ENCODE results near the gene KCNT1. TPM values are rescaled to one million over a fixed set of nuclear protein-coding genes. Genes with fewer than 3 reads are reported as not detected.
"Not testable (repeated sequence)": the region's sequence is repeated elsewhere in the genome, so short reads cannot be mapped to it uniquely, and the experiment has no call there.

Gene KCNT1
- total RNA-seq, 1 experiment from 2014 or later = not detected

DNA sequence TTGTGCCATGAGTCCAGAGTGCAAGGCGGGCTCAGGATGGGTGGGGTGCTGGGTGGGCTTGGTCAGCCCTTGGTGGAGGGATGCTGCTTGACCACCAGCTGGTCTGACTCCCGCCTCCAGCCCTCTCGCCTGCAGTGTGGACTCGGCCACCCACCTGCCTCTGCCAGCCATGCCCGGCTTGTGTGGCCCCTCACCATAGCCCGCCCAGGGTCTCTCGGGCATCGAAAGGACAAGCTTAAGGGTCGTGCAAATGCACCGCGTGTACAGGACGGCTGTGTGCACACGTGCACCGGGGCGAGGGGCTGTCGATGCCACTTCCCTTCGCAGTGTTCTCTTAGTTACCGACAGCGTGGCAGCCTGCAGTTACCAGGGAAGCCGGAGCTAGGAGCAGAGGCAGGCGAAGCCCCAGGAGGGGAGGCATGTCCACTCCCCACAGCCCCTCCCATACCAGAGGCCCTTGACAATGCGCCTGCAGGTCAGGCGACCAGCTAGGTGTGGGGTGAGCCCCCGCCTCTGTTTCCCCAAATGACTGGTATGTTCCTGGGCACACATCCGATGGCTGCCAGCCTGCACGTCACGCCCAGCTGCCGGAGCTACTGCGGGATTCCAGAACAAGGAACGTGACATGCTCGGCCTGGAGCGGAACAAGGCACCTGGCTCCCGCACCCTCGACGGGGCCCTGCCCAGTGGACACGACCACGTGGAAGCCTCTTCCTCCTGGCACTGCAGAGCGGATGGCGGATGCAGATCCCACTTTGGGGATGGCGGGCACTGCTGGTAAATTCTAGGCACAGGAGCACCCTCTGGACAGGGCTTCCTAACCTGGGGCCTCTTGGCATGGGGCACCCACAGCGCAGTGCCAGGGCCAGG, 31.0 kb upstream of the KCNT1 start:
- in situ Hi-C loops (cut with HindIII; ENCODE audit: low pct_unique_long_range_greater_than_20kb, low sequenced_read_pairs) = no loop called here
- no peak for DNase-seq (ENCODE audit: low read depth)

DNA sequence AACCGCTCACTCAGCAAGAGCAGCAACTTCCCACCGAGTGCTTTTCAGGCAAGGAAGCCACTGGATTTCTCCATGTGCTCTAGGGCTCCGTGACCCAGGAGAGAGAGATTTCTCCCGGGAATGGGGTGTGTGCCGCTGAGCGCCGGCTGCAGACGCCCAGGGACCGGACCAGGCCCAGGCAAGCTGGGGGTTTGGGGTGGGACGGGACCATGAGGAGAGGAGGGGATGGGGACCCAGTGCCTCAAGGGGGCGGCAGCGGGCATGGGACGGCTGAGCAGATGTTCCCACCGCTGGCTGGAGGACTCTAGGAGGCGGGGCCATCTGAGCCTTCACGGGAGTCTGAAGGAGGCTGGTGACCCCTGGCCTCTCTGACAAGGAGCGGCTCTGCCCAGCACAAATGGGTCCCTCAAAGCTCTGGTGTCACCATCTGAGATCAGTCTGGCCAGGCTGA, 30.4 kb upstream of the KCNT1 start:
- in situ Hi-C loops (cut with HindIII; ENCODE audit: low pct_unique_long_range_greater_than_20kb, low sequenced_read_pairs) = no loop called here
- DNase-seq (ENCODE audit: low read depth) = no peak

DNA sequence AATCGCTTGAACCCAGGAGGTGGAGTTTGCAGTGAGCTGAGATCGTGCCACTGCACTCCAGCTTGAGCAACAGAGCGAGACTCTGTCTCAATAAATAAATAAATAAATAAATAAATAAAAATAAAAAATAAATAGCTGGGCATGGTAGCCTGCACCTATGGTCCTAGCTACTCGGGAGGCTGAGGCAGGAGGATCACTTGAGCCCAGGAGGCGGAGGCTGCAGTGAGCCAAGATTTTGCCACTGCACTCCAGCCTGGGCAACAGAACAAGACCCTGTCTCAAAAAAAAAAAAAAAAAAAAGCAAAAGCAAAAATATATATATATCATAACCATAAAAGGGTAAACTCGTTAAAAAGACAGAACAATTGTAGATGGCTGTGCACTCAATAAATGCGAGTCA, 29.2 kb upstream of the KCNT1 start:
- in situ Hi-C loops (cut with HindIII; ENCODE audit: low pct_unique_long_range_greater_than_20kb, low sequenced_read_pairs); DNase-seq (ENCODE audit: low read depth): not testable (repeated sequence)

DNA sequence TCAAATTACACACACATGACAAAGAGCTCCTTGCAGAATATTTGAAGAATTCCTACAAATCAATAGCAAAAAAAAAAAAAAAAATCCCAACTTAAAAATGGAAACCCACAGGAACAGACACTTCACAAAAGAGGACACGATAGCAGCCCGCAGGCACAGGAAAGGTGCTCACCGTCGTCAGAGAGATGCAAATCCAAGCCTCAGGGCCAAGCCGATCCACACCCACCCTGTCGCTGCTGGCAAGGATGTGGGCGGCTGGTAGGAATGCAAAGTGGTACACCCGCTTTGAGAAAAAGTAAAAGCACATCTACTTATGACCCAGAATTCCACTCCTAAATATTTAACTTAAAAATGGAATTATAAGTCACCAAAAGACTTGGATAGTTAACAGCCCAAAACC, 28.0 kb upstream of the KCNT1 start:
- no peak for DNase-seq (ENCODE audit: low read depth)
- in situ Hi-C loops (cut with HindIII; ENCODE audit: low pct_unique_long_range_greater_than_20kb, low sequenced_read_pairs) = no loop called here

DNA sequence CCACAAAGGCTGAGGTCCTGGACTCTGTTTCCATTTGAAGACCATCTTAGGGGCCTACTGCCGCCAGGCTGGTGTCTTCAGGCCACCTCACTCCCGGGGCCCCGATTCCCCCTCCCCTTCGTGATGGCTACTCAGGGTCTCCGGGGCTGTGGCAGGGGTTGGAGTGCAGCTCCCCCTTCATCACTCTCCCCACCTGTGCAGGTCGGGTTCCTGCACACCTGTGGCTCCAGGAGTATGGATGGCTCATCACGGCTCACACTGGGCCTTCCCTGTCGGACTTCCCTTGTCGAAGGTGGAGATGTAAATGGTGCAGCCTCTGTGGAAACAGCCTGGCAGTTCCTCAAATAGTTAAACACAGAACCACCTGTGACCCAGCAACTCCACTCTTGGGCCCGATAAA, 27.0 kb upstream of the KCNT1 start:
- no peak for DNase-seq (ENCODE audit: low read depth)
- in situ Hi-C loops (cut with HindIII; ENCODE audit: low pct_unique_long_range_greater_than_20kb, low sequenced_read_pairs) = no loop called here

- no peak for DNase-seq (ENCODE audit: low read depth)
- in situ Hi-C loops (cut with HindIII; ENCODE audit: low pct_unique_long_range_greater_than_20kb, low sequenced_read_pairs) = no loop called here
Measured at GRCh38 chr9:135676891-135677290, 25.1 kb upstream of the KCNT1 start.

DNA sequence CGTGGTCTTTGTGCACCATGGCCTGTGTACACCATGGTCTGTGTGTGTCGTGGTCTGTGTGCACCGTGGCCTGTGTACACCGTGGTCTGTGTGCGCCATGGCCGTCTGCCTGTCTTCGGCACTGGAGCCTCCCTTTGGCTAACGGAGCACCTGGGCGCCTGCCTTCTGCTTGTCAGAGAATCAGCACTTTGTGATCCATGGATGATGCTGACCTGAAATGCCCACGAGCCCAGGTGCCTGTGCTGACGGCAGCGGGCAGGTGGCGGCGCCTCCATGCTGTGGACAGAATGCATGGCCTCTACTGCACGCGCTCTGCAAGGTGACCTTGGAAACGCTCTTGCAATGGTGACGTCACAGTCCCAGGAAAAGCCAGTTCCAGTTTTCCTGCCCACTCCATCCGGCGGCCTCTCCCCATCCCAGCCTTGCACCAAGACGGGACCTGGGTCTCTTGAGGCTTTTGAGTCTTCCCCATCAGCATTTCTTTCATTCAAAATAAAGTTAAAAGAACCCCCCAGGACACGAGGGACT, 24.3 kb upstream of the KCNT1 start:
- no peak for DNase-seq (ENCODE audit: low read depth)
- in situ Hi-C loops (cut with HindIII; ENCODE audit: low pct_unique_long_range_greater_than_20kb, low sequenced_read_pairs) = no loop called here

- DNase-seq (ENCODE audit: low read depth) = no peak
- in situ Hi-C loops (cut with HindIII; ENCODE audit: low pct_unique_long_range_greater_than_20kb, low sequenced_read_pairs) = no loop called here
Measured at GRCh38 chr9:135678236-135679017, 23.6 kb upstream of the KCNT1 start.

DNA sequence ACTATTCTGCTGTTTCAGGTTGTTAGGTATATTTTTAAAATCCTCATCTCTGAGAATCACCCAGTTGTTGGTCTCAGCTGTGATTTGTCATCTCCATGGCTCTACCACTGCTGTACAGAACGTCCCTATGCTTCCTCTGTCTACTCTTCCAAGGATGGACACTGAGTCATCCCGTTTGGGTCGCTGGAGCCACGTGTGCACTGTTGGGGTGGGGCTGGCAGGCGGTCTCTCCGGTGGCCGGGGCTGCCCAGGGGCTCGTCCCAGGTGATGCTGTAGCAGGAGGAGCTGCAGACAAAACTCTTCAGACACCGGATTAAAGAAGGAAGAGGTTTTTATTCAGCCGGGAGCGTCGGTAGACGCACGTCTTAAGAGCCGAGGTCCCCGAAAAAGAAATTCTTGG, 21.9 kb upstream of the KCNT1 start:
- no peak for DNase-seq (ENCODE audit: low read depth)
- in situ Hi-C loops (cut with HindIII; ENCODE audit: low pct_unique_long_range_greater_than_20kb, low sequenced_read_pairs) = no loop called here

DNA sequence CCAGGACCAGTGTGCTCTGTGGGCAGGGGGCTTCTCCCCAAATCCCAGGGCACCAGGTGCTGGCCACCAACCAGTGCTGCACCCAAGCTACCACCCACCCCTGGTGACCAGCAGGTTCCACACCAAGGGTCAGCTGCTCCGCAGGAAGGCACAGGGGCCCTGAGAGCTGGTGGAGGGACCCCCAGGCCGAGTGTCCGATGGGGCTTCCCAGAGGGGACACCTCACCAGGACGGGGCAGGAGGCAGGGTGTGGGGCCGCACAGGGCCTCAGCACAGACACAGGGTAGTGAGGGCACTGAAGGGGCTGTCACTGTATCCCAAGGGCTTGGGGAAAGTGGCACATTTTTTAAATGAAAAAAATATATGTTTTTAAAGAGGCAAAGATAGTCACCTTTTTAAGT, 20.8 kb upstream of the KCNT1 start:
- DNase-seq (ENCODE audit: low read depth) = no peak
- in situ Hi-C loops (cut with HindIII; ENCODE audit: low pct_unique_long_range_greater_than_20kb, low sequenced_read_pairs) = no loop called here

GRCh38 chr9:135683401-135684034, 18.5 kb upstream of the KCNT1 start:
- DNase-seq (ENCODE audit: low read depth) = no peak
- in situ Hi-C loops (cut with HindIII; ENCODE audit: low pct_unique_long_range_greater_than_20kb, low sequenced_read_pairs) = no loop called here

DNA sequence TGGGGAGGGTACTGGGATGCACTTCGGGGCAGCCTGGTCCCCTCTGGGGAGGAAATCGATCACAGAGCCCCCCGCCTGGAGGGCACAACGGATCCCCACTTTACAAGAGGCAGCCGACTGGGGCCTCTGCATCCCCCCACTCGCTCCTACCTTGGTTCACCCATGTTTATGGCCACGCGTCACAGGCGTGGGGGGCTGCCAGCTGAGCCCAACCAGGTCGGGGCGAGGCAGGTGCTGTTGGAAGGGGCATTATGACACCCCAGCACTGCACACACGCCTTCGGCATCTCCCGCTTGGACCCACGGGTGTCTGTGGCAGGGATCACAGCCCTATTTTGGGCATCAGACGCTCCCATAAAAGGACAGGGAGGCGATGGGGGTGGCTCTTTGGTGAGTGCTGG, 17.3 kb upstream of the KCNT1 start:
- in situ Hi-C loops (cut with HindIII; ENCODE audit: low pct_unique_long_range_greater_than_20kb, low sequenced_read_pairs) = no loop called here
- no peak for DNase-seq (ENCODE audit: low read depth)

DNA sequence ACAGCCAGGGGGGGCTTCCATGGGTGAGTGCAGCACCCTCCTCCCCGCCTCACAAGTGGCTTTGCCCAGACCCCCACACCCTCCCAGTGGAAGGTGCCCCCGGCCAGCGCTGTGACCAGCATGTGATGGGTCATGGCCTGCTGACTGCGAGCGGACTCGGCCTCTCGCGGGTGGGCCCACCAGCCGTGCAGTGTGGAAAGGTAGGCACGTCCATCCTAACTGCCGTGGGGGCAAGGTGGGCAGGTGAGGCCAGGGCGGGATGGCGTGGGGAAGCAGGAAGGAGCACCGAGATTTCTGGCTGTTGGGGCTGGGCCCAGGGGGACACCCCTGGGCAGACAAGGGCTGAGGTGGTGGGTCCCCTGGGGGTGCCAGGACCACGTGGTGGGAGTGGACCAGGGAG, 14.8 kb upstream of the KCNT1 start:
- DNase-seq (ENCODE audit: low read depth) = no peak
- in situ Hi-C loops (cut with HindIII; ENCODE audit: low pct_unique_long_range_greater_than_20kb, low sequenced_read_pairs) = no loop called here

DNA sequence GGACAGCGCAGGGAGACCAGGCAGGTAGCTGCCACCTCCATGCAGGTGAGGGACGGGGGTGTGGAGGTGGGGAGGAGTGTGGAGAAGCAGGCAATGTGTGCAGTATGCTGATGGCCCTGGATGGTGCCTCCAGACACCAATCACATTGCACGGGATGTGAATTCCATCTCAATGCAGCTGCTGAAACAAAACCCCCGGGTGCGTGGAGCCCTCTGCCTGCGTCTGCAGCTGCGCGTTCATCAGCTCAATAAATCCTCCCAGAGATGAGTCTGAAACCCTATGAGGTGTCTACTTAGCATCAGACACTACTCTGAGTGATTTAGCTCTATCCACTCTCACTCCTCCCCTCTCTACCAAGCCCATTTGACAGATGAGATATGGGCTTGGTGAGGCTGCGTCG, 13.0 kb upstream of the KCNT1 start:
- in situ Hi-C loops (cut with HindIII; ENCODE audit: low pct_unique_long_range_greater_than_20kb, low sequenced_read_pairs) = no loop called here
- no peak for DNase-seq (ENCODE audit: low read depth)

- DNase-seq (ENCODE audit: low read depth) = no peak
- in situ Hi-C loops (cut with HindIII; ENCODE audit: low pct_unique_long_range_greater_than_20kb, low sequenced_read_pairs) = no loop called here
Measured at GRCh38 chr9:135690836-135691570, 11.0 kb upstream of the KCNT1 start.

- DNase-seq (ENCODE audit: low read depth) = no peak
- in situ Hi-C loops (cut with HindIII; ENCODE audit: low pct_unique_long_range_greater_than_20kb, low sequenced_read_pairs) = no loop called here
Measured at GRCh38 chr9:135692410-135692809, 9.6 kb upstream of the KCNT1 start.

- in situ Hi-C loops (cut with HindIII; ENCODE audit: low pct_unique_long_range_greater_than_20kb, low sequenced_read_pairs) = no loop called here
- DNase-seq (ENCODE audit: low read depth) = no peak
Measured at GRCh38 chr9:135693265-135693664, 8.7 kb upstream of the KCNT1 start.

DNA sequence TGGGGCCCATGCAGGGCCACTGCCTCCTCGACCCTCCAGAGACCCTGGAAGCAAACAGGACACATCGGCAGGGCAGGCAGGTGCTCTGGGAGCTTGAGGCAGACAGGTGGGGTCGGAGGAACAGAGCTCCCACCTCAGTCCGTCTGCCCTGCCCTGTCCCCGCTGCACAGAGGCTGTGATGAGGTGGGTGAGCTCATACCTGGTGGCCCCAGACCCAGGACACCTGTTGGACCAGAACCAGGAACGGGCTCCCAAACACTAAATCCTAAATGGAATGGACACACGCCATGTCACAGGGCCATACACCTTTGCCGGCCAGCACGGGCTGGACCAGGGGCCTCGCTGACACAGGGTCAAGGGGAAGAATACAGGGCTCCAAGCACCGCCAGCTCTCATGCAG, 8.2 kb upstream of the KCNT1 start:
- no peak for DNase-seq (ENCODE audit: low read depth)
- in situ Hi-C loops (cut with HindIII; ENCODE audit: low pct_unique_long_range_greater_than_20kb, low sequenced_read_pairs) = no loop called here
